Hippocampal formation (tissue), 2 donors: ENCODE measurements around the gene FOSB.

Experiments
- DNase-seq, 2 donors: peaks; one replicate each; lab custom pipeline; 2025; lab: John Stamatoyannopoulos, UW

The FOSB gene

DNA sequence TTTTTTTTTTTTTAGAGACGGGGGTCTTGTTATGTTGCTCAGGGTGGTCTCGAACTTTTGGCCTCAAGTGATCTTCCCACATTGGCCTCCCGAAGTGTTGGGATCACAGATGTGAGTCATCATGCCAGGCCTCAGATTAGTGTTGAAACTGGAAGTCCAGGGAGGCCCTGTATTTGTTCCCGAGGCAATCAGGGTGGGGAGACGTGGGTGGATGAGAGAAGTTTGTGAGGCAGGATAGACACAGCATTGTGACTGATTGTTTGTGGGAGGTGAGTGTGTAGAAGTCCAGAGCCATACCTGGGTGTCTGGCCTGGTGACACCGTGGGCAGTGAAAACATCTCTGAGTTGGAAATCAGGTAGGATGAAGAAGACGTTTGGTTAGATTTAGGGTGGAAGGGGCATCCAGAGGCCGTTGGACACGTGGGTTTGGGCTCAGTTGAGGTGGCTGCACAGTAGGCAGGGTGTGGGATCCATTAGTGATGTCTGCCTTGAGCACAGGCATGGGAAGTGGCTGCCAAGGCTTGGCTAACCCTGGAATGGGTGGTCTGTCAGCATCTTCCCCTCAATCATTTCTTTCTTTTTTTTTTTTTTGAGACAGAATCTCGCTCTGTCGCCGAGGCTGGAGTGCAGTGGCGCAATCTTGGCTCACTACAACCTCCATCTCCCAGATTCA is 16.6 kb downstream of the FOSB start:
- no peak for DNase-seq

DNA sequence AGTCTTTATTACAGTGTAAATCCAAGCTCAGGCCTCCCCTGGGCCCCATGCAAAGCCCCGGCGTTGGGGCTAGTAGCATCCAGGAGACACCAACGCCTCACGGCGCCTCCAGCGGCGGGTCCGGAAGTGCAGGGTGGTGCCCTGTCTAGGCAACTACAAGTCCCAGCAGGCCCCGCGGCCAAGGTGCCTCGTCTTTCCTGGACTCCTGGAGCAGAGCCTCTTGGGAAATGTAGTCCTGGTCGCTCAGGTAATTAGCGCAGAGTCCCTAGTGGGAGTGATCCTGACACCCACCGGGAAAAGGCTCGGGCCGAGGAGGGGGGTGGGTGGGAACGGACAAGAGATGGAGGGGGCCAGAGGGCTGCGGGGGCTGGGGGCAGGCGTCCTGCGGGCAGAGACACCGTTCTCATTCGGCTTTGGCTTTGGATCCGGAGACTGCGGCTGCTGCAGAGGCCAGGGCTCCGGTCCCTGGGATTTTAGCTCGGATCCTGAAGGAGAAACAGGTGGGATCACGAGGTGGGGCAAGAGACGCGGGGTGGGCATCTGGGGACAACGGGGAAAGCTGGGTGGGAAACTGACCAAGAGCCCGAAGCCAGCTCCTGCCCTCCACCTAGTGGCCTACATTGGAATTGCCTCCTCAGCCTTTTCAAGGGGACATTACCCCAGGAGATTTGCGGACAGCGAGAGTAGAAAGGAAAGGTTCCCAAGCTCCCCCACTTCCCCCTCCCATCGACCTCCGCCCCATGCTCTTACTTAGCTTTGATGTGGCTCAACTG is 17.7 kb downstream of the FOSB start:
- peak; percentile 88 to 94 for DNase-seq

DNA sequence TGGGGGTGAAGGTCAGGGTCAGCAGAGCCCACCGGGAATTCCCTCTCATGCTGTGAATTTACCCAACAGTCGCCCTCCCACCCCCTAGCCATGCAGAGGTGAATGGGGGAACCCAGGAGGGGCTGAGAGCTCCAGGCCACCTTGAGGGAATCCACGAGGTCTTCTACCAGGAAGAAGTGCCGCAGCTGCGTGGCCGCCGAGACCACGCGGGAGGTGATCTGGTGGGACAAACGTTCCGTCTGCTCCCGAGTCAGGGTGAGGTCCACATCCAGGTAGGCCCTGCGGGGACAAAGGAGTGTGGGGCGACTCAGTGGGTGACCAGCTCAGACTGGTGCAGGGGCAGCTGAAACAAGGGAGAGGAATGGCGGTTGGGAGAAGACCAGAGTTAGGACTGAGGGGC is 20.9 kb downstream of the FOSB start:
- DNase-seq: no peak

DNA sequence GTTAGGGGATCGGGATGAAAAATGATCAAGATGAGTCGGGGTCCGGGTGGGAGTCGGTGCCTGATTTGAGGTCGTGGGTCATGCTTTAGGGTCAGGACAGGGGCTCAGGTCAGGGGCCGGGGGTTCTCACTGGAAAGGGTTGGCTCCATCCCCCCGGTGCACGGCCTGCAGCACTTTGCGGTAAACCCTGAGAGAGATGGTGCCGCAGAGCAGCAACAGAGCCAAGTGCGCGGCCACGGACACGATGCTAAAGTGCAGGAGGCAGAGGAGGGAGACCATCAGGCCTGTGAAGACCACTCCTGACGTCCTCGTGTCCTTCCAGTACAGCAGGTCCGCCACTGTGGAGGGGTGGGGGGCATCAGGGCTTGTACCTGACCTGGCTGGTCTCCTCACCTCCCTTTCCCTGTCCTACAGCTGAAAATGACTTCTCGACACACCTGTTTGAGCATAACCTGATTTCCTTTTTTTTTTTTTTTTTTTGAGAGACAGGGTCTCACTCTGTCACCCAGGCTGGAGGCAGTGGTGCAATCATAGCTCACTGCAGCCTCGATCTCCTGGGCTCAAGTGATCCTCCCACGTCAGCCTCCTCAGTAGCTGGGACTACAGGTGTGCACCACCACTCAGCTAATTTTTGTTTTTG is 21.5 kb downstream of the FOSB start:
- no peak for DNase-seq

DNA sequence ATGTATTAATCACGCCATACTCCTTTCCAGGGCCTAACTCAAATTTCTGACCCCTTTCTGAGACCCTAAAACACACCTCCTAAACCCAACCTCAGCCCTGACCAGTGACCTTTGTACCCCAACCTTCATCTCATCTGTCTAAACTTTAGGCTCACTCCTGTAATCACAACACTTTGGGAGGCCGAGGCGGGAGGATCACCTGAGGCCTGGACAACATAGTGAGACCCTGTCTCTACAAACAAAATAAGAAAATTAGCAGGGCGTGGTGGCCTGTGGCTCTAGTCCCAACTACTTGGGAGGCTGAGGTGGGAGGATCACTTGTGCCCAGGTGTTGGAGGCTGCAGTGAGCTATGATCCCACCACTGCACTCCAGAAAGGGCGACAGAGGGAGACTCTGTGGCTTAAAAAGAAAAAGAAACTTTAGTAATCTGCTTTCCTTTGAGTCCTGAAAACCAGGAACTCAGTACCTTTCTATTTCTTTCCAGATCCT is 24.4 kb downstream of the FOSB start:
- DNase-seq: no peak

DNA sequence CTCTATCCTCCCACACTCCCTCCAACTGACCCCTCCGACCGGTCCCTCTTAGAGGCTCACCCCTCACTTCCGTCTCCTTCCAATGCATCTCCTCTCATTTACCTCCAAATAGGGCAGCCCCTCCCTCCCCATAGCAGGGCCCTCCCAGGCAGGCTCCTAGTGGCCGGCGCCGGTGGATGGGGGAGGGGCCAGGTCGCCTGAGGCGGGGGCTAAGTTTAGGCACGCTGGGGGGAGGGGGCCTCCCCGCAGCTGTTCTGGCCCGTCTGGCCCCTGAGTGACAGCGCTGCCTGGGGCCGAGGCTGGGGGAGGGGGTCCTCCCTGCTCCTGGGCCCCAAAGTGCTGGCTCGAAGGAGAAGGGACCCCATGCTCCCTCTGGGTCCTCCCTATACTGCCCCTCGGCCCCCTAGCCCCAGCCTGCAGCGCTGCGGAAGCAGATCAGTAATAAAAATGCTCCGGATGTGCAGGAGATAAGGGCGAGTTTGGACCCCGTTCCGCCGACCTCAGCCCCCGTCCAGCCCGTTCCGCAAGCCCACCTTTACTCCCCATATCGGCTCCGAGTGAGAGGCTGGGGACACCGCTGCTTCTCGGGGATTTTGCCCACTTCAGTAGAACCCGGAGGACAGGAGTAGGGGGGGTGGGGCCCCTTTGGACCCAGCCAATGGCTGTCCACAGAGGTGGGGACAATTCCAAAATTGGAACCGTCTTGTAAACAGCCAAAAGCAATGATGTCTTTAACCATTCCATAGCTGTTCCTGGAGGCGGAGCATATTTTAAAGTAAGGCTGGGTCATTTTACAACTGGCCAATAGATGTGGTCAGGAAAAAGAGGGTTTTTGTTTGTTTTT is 25.1 kb downstream of the FOSB start:
- peak in 1 of 2 donors; percentile 13 for DNase-seq

DNA sequence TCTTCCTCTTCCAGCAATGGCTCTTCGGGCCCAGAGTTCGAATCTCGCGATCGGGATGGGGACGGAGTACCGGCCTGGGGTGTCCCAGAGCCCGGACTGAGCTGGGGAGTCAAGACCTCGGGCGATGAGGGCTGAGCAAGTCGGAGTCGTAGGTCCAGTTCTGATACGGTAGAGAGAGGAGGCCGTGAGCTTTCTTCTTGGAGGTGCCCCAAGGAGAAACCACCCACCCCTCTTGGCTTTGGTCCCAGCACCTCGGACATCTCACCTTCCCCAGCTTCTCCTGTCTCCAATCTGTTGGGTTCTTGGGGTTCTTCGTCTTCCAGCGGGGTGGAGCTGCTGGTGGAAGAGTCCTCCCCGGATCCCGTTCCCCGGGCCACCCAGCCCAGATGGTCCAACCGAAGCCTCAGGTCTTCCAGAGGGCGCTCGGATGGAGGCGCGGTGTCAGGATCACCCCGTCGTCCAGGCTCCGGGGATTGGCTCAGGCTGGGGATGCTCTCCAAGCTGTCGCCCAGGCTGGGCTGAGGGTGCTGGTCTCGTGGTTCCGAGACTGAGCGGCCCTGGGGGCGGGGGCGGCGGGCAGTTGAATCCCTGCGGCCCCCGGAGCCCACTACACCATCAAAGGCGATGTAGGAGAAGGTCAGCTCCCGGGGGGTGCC is 26.6 kb downstream of the FOSB start:
- no peak for DNase-seq

DNA sequence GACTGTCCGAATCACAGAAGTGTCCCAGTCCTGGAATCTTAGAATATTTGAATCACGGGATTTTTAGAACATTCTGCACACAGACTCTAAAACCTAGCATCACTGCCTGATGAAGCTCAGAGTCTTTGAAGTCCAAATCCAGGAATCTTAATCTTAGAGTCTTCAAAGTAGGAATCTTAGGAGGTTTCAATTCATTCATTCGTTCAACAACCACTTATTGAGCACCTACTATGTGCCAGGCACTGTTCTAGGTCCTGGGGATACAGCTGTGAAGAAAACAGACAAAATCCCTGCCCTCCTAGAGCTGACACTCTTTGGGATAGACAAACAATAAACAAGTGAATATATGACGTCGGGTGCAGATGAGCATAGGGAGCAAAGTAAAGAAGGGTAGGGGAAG is 27.4 kb downstream of the FOSB start:
- no peak for DNase-seq

GRCh38 chr19:45496349-45496953 is 28.7 kb downstream of the FOSB start:
- no peak for DNase-seq

GRCh38 chr19:45497791-45498190 is 30.0 kb downstream of the FOSB start:
- DNase-seq: no peak

DNA sequence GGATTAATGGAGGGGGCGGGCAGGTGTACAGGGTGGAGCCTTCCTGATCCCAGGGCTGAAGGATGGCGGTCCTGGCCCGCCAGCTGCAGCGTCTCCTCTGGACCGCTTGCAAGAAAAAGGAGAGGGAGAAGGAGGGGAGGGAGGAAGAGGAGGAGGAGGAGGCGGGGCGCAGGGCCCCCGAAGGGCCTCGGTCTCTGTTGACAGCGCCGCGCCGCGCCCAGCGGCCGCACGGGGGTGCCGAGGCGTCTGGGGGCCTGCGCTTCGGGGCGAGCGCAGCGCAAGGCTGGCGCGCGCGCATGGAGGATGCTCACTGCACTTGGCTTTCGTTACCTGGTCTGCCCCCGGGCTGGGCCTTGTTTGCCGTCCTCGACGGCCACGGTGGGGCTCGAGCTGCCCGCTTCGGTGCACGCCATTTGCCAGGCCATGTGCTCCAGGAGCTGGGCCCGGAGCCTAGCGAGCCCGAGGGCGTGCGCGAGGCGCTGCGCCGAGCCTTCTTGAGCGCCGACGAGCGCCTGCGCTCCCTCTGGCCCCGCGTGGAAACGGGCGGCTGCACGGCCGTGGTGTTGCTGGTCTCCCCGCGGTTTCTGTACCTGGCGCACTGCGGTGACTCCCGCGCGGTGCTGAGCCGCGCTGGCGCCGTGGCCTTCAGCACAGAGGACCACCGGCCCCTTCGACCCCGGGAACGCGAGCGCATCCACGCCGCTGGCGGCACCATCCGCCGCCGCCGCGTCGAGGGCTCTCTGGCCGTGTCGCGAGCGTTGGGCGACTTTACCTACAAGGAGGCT is 30.8 kb downstream of the FOSB start, which contains the start of gene PPM1N:
PPM1N (plus strand) TSS at position 33 of the 785 bp plus-strand sequence; CDS start at position 63, 30 bp downstream.
- DNase-seq: no peak

DNA sequence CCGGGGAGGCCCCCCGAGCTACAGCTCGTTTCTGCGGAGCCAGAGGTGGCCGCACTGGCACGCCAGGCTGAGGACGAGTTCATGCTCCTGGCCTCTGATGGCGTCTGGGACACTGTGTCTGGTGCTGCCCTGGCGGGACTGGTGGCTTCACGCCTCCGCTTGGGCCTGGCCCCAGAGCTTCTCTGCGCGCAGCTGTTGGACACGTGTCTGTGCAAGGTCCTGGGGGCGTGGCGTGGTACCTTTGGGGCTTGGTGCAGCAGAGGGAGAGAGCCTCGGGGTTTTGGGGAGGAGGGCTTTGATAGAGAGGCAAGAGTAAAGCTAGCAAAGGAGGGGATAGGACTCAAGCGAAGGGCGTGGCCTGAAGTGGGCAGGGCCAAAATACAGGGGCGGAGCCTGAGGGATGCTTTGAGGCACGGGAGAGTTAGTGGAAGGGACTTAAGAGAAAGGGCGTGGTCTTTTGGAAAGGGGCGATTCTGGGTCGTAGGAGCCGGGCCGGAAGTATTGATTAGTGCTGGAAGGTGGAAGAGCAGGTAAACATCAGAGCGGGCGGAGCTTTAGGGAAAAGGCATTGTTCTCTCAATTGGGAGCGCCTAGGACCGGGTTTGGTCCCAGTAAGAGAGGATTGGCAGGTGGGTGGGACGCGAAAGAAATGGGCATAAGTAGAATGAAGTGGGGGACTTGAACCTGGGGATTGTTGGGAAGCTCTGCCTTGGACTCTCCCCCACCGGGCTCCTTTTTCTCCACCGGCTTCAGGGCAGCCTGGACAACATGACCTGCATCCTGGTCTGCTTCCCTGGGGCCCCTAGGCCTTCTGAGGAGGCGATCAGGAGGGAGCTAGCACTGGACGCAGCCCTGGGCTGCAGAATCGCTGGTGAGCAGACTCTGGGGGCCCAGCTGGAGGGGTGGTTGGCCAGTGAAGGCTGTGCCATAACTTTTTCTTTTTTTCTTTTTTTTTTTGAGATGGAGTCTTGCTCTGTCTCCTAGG is 31.7 kb downstream of the FOSB start:
- DNase-seq: no peak

- no peak for DNase-seq
Measured at GRCh38 chr19:45500918-45501729, 33.3 kb downstream of the FOSB start.

DNA sequence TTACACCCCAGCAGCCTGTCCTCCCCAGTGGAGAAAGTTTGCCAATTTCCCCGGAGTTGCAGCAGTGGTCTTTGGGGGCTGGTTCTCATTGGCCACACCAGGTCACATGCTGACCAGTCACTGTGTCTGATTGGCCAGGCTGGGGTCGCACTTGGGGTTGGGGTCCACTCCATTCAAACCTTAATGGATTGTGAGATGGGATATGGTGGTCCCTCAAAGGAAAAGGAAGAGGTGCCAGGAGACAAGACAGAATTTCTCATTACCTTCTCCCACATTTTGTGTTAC is 33.9 kb downstream of the FOSB start:
- DNase-seq: no peak

DNA sequence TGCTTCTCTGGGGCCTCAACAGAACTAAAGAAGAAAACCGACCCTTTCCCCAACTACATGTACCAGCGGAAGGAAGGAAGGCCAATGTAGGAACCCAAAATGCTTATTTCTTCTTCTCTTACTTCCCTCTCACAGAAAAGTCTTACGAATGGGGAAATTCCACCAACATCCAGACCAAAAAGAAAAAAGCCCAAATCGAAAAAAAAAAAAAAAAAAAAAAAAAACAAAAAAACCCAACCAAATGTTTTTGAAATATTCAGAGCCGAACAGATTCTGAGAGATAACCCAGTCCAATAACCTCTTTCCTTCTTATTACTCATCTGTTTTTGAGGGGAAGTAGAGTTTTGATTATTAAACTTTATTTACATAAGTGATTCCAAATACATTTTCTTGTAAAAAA is 34.3 kb downstream of the FOSB start:
- no peak for DNase-seq

DNA sequence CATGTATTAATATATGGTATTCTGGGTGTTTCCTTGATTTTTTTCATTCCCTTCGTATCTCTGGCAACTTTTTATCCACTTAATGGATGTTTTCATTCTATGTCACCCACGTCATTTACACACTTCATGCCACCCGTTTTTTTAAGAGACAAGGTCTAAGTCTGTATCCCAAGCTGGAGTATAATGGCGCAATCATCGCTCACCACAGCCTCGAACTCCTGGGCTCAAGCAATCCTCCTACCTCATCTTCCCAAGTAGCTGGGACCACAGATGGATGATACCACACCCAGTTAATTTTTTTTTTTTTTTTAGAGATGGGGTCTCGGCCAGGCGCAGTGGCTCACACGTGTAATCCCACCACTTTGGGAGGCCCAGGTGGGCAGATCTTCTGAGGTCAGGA is 36.1 kb downstream of the FOSB start:
- DNase-seq: no peak

DNA sequence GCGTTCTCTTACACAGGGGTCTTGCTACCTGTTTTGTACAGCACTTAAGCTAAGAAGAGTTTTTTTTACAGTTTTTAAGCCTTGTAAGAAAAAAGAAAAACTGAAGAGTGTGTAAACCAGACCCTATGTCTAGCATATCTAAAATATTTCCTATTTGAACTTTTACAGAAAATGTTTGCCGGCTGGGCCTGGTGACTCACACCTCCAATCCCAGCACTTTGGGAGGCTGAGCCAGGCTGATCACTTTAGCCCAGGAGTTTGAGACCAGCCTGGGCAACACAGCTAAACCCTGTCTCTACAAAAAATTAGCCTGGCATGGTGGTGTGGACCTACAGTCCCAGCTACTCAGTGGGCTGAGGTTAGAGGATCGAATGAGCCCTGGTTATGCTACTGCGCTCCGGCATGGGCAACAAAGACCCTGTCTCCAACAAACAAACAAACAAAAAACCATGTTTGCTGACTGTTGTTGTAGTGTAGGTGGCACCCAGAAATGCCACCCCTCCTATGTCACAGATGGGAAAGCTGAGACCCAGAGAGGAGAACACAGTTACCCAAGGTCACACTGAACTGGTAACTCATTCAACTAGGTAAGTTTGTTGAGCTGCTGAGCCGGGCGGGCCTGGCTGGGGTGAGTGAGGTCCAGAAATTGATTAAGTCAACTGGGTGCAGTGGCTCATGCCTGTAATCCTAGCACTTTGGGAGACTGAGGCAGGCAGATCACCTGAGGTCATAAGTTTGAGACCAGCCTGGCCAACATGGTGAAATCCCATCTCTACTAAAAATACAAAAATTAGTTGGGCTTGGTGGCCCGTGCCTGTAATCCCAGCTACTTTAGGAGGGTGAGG is 37.6 kb downstream of the FOSB start:
- DNase-seq: no peak

- DNase-seq: no peak
Measured at GRCh38 chr19:45505996-45506245, 38.1 kb downstream of the FOSB start.
